Measurements from ENCODE around the gene LRRC58.
"Not testable (repeated sequence)": the region's sequence is repeated elsewhere in the genome, so short reads cannot be mapped to it uniquely, and the experiment has no call there.

Gene LRRC58

DNA sequence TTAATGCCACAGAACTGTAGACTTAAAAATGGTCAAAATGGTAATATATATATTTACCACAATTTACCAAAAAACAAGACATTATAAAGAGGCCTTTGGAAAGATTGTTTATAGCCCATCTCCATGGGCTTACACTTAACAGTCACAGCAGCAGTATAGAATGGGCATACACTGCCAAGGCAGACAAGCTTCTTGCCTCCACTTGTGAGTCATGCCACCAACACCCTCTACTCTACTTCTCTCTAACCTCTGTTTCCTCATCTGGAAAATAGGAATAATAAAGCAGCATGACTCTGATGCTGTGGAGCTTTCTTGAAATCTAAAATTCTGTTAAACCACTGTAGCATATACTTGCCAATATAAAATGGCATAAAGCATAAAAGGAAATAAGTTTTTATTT is 49.8 kb downstream of the LRRC58 start:
- Histone ChIP-seq H3K4me1 (ENCODE audit: control insufficient read depth, insufficient read depth, low read length) (no peaks in the 10 kb centered on the region), H3K9me3 (ENCODE audit: control insufficient read depth, insufficient read depth, low read depth, low read length) (no peaks in the 10 kb centered on the region), H3K4me3 (ENCODE audit: low read depth, low read length) (no peak overlapping the region), H3K27ac (ENCODE audit: extremely low read depth, low read depth, low read length) (no peak overlapping the region), H3K36me3 (ENCODE audit: control insufficient read depth in 2 of 2, insufficient read depth in 1 of 2, low read length in 2 of 2) (no peaks in the 10 kb centered on the region)
- POLR2A ChIA-PET: no interaction called here
- no peak for TF ChIP-seq ZNF146 (tag by site-specific recombination; IDR thresholded peaks at IDR 0.05)
- TF ChIP-seq ZNF530 (tag by site-specific recombination; IDR thresholded peaks at IDR 0.05; ENCODE audit: low read depth): no peak
- no peak for TF ChIP-seq ZNF169 (tag by site-specific recombination; IDR thresholded peaks at IDR 0.05)
- TF ChIP-seq, protein P1, sequence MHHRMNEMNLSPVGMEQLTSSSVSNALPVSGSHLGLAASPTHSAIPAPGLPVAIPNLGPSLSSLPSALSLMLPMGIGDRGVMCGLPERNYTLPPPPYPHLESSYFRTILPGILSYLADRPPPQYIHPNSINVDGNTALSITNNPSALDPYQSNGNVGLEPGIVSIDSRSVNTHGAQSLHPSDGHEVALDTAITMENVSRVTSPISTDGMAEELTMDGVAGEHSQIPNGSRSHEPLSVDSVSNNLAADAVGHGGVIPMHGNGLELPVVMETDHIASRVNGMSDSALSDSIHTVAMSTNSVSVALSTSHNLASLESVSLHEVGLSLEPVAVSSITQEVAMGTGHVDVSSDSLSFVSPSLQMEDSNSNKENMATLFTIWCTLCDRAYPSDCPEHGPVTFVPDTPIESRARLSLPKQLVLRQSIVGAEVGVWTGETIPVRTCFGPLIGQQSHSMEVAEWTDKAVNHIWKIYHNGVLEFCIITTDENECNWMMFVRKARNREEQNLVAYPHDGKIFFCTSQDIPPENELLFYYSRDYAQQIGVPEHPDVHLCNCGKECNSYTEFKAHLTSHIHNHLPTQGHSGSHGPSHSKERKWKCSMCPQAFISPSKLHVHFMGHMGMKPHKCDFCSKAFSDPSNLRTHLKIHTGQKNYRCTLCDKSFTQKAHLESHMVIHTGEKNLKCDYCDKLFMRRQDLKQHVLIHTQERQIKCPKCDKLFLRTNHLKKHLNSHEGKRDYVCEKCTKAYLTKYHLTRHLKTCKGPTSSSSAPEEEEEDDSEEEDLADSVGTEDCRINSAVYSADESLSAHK (tag by site-specific recombination; IDR thresholded peaks at IDR 0.05): no peak
- TF ChIP-seq, protein P2, sequence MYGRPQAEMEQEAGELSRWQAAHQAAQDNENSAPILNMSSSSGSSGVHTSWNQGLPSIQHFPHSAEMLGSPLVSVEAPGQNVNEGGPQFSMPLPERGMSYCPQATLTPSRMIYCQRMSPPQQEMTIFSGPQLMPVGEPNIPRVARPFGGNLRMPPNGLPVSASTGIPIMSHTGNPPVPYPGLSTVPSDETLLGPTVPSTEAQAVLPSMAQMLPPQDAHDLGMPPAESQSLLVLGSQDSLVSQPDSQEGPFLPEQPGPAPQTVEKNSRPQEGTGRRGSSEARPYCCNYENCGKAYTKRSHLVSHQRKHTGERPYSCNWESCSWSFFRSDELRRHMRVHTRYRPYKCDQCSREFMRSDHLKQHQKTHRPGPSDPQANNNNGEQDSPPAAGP (tag by site-specific recombination; IDR thresholded peaks at IDR 0.05): no peak
- TF ChIP-seq ZBTB1 (tag by site-specific recombination; IDR thresholded peaks at IDR 0.05): no peak
- TF ChIP-seq, protein P3, sequence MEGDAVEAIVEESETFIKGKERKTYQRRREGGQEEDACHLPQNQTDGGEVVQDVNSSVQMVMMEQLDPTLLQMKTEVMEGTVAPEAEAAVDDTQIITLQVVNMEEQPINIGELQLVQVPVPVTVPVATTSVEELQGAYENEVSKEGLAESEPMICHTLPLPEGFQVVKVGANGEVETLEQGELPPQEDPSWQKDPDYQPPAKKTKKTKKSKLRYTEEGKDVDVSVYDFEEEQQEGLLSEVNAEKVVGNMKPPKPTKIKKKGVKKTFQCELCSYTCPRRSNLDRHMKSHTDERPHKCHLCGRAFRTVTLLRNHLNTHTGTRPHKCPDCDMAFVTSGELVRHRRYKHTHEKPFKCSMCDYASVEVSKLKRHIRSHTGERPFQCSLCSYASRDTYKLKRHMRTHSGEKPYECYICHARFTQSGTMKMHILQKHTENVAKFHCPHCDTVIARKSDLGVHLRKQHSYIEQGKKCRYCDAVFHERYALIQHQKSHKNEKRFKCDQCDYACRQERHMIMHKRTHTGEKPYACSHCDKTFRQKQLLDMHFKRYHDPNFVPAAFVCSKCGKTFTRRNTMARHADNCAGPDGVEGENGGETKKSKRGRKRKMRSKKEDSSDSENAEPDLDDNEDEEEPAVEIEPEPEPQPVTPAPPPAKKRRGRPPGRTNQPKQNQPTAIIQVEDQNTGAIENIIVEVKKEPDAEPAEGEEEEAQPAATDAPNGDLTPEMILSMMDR (tag by site-specific recombination; IDR thresholded peaks at IDR 0.05): no peak
- no peak for TF ChIP-seq ZNF302 (tag by site-specific recombination; IDR thresholded peaks at IDR 0.05; ENCODE audit: low read depth)
- CTCF ChIA-PET: no interaction called here

DNA sequence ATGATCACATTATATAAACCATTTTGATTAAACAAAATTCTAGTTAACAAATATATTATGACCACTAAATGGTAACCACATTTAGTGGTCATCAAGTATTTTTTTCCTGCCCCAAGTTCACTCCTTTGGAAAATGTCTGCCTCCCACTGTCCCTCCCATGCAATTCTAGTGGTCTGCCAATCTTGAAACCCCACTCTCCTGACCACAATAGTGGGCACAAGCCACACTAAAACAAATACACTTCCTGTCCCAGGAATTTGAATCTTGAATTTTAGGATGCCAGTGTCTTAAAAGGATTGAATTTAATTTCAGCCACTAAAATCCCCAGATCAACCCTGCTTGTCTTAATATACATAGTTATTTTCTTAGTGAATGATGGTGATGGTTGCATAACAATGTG is 50.2 kb downstream of the LRRC58 start:
- H3K4me1 ChIP-seq (ENCODE audit: control insufficient read depth, insufficient read depth, low read length): no peaks in the 10 kb centered on the region
- H3K36me3 ChIP-seq (ENCODE audit: control insufficient read depth in 2 of 2, insufficient read depth in 1 of 2, low read length in 2 of 2): no peaks in the 10 kb centered on the region
- H3K27ac ChIP-seq (ENCODE audit: extremely low read depth, low read depth, low read length): no peak overlapping the region
- ChIA-PET POLR2A (no interaction called here), CTCF (interaction anchor here (1.2 kb wide), 1 partner anchor 55 kb away, joined by 3 read pairs; no protein-coding TSS in a partner anchor)
- no peaks in the 10 kb centered on the region for H3K9me3 ChIP-seq (ENCODE audit: control insufficient read depth, insufficient read depth, low read depth, low read length)
- TF ChIP-seq ZNF670 (tag by site-specific recombination; IDR thresholded peaks at IDR 0.05; ENCODE audit: low read depth) (no peak), KLF10 (tag by site-specific recombination; IDR thresholded peaks at IDR 0.05) (no peak), ZSCAN30 (tag by site-specific recombination; IDR thresholded peaks at IDR 0.05) (no peak), PRDM1 (tag by site-specific recombination; IDR thresholded peaks at IDR 0.05) (no peak), ZBTB1 (tag by site-specific recombination; IDR thresholded peaks at IDR 0.05) (no peak), ZNF426 (tag by site-specific recombination; IDR thresholded peaks at IDR 0.05) (no peak), ZNF501 (tag by site-specific recombination; IDR thresholded peaks at IDR 0.05) (no peak)
- TF ChIP-seq, protein P4, sequence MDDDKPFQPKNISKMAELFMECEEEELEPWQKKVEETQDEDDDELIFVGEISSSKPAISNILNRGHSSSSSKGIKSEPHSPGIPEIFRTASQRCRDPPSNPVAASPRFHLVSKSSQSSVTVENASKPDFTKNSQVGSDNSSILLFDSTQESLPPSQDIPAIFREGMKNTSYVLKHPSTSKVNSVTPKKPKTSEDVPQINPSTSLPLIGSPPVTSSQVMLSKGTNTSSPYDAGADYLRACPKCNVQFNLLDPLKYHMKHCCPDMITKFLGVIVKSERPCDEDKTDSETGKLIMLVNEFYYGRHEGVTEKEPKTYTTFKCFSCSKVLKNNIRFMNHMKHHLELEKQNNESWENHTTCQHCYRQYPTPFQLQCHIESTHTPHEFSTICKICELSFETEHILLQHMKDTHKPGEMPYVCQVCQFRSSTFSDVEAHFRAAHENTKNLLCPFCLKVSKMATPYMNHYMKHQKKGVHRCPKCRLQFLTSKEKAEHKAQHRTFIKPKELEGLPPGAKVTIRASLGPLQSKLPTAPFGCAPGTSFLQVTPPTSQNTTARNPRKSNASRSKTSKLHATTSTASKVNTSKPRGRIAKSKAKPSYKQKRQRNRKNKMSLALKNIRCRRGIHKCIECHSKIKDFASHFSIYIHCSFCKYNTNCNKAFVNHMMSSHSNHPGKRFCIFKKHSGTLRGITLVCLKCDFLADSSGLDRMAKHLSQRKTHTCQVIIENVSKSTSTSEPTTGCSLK (tag by site-specific recombination; IDR thresholded peaks at IDR 0.05): no peak
- TF ChIP-seq, protein P5, sequence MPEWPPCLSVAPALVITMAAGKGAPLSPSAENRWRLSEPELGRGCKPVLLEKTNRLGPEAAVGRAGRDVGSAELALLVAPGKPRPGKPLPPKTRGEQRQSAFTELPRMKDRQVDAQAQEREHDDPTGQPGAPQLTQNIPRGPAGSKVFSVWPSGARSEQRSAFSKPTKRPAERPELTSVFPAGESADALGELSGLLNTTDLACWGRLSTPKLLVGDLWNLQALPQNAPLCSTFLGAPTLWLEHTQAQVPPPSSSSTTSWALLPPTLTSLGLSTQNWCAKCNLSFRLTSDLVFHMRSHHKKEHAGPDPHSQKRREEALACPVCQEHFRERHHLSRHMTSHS (tag by site-specific recombination; IDR thresholded peaks at IDR 0.05): no peak
- TF ChIP-seq, protein P6, sequence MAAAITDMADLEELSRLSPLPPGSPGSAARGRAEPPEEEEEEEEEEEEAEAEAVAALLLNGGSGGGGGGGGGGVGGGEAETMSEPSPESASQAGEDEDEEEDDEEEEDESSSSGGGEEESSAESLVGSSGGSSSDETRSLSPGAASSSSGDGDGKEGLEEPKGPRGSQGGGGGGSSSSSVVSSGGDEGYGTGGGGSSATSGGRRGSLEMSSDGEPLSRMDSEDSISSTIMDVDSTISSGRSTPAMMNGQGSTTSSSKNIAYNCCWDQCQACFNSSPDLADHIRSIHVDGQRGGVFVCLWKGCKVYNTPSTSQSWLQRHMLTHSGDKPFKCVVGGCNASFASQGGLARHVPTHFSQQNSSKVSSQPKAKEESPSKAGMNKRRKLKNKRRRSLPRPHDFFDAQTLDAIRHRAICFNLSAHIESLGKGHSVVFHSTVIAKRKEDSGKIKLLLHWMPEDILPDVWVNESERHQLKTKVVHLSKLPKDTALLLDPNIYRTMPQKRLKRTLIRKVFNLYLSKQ (tag by site-specific recombination; IDR thresholded peaks at IDR 0.05; ENCODE audit: borderline replicate concordance): no peak
- H3K4me3 ChIP-seq (ENCODE audit: low read depth, low read length): no peak overlapping the region

DNA sequence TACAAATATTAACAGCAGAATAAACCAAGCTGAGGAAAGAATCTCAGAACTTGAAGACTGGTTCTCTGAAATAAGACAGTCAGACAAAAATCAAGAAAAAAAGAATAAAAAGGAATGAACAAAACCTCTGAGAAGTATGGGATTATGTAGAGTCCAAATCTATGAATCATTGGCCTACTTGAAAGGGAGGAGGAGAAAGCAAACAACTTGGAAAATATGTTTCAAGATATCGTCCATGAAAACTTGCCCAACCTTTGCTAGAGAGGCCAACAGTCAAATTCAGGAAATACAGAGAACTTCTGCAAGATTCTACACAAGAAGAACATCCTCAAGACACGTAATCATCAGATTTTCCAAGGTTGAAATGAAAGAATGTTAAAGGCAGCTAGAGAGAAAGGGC is 57.6 kb downstream of the LRRC58 start:
- H3K4me1 ChIP-seq (ENCODE audit: control insufficient read depth, insufficient read depth, low read length); H3K9me3 ChIP-seq (ENCODE audit: control insufficient read depth, insufficient read depth, low read depth, low read length); POLR2A ChIA-PET; H3K27ac ChIP-seq (ENCODE audit: extremely low read depth, low read depth, low read length); H3K4me3 ChIP-seq (ENCODE audit: low read depth, low read length); H3K36me3 ChIP-seq (ENCODE audit: control insufficient read depth in 2 of 2, insufficient read depth in 1 of 2, low read length in 2 of 2): not testable (repeated sequence)
- CTCF ChIA-PET: interaction anchor here (0.7 kb wide), 1 partner anchor 159 kb away, joined by 3 read pairs; no protein-coding TSS in a partner anchor

Data from HEK293 (cell line).